Fibroblast of mammary gland (primary cell): ENCODE data around the gene CORO2B.
"Not testable (repeated sequence)": the region's sequence is repeated elsewhere in the genome, so short reads cannot be mapped to it uniquely, and the experiment has no call there.

Experiments
- DNase-seq: peaks from one replicate; pipeline ENCODE4 v3.0.0-alpha.2; 2010; ENCODE audit warnings: low read depth
- H3K4me3 ChIP-seq: 2 replicates; pipeline ENCODE4 v1.5.1; 2011; ENCODE audit warnings: low read depth, mild to moderate bottlenecking, low read length, moderate library complexity; ENCODE audit not compliant: control insufficient read depth
- TF ChIP-seq, protein P1 (sequence below): conservative IDR thresholded peaks from 2 replicates; pipeline ENCODE4 v1.5.1; 2011; ENCODE audit warnings: low read depth, low read length, inconsistent platforms; ENCODE audit not compliant: control insufficient read depth, insufficient read depth

Gene CORO2B

DNA sequence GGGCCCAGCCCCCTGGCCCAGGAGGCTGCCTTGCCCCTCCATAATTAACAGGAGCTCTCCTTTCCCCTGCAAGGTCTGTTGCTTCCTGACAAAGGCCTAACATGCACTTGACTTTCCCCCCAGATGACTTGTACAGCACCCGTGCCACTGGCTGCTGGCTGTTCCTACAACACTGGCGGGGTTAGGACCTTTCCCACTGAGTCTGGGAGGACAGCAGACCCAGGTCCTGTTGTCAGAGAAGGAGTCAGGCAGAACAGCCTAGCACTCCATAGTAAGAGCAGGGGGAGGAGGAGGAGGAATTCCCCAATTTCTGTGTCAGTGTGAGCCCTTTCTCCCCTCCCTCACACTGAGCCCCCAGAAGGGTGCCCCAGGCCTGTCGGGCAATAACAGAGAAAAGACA, 99.2 kb downstream of the CORO2B start:
- TF ChIP-seq, protein P1, sequence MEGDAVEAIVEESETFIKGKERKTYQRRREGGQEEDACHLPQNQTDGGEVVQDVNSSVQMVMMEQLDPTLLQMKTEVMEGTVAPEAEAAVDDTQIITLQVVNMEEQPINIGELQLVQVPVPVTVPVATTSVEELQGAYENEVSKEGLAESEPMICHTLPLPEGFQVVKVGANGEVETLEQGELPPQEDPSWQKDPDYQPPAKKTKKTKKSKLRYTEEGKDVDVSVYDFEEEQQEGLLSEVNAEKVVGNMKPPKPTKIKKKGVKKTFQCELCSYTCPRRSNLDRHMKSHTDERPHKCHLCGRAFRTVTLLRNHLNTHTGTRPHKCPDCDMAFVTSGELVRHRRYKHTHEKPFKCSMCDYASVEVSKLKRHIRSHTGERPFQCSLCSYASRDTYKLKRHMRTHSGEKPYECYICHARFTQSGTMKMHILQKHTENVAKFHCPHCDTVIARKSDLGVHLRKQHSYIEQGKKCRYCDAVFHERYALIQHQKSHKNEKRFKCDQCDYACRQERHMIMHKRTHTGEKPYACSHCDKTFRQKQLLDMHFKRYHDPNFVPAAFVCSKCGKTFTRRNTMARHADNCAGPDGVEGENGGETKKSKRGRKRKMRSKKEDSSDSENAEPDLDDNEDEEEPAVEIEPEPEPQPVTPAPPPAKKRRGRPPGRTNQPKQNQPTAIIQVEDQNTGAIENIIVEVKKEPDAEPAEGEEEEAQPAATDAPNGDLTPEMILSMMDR = no peak
- no peak for DNase-seq
- H3K4me3 ChIP-seq = no peak overlapping the region

DNA sequence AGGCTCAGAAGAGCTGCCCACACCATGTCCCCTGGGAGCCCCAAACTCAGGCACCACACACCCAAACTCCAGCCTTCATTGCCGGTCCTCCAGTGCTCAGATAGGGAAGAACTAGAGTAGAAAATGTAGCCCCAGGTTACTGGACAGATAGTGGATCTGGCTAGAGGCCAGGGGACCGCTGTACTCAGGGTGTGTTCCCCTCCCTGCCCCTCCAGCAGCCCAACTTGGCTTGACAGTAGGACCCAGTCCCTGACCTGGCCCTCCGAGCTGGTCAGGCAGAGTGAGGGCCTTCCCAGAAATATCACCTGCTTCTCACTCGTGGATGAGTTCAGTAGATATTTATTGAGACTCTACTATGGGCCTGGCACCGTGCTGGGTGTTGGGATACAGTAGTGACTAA, 100.0 kb downstream of the CORO2B start:
- TF ChIP-seq, protein P1 = no peak
- DNase-seq = no peak
- no peak overlapping the region for H3K4me3 ChIP-seq

DNA sequence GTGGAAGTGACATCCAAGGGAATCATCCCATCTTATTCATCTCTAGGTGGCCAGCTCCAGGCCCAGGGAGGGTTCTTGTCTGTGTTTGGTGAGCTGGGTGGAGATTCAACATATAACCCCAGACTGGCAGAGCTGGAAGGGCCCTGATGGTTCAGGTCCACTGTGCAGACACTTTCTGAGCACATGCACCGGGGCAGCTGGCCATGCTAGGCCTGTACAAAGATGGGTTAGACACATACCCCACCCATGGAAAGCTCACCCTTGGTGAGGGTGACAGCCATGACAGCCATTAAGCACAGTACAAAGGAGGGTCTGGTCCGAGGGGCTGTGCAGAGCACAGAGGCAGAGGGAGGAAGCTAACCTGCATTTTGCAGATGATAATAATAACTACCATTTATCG, 100.4 kb downstream of the CORO2B start:
- no peak for DNase-seq
- no peak overlapping the region for H3K4me3 ChIP-seq
- TF ChIP-seq, protein P1 = no peak

DNA sequence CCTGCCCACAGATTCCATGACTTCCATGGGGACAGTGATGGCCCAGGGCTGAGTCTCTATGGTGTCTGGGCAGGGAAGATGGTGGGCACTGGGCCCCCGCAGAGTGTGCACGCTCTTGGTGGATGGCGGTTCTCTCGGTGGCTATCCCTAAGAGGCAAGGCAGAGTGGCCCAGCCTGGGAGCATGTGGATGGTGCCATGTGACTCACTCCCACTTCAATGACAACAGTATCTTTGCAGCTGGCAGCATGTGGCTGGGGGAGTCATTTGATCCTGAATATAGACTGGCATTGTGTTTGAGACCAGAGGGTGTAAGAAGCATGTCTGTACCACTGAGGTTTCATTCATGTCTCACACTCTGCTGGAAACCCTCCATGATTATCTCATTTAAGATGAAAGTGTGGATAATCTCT, 101.2 kb downstream of the CORO2B start:
- no peak overlapping the region for H3K4me3 ChIP-seq
- DNase-seq = no peak
- TF ChIP-seq, protein P1 = no peak

DNA sequence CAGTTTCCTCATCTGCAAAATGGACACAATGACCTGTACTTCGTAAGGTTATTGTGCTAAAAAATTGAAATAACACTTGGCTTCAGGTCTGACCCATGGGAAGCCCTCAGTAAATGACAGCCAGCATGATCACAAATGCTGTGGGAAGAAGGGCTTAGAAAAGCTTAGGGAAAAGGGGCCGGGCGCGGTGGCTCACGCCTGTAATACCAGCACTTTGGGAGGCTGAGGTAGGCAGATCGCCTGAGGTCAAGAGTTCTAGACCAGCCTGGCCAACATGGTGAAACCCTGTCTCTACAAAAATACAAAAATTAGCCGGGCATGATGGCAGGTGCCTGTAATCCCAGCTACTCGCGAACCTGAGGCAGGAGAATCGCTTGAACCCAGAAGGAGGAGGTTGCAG, 102.0 kb downstream of the CORO2B start:
- not testable (repeated sequence) for DNase-seq, H3K4me3 ChIP-seq

DNA sequence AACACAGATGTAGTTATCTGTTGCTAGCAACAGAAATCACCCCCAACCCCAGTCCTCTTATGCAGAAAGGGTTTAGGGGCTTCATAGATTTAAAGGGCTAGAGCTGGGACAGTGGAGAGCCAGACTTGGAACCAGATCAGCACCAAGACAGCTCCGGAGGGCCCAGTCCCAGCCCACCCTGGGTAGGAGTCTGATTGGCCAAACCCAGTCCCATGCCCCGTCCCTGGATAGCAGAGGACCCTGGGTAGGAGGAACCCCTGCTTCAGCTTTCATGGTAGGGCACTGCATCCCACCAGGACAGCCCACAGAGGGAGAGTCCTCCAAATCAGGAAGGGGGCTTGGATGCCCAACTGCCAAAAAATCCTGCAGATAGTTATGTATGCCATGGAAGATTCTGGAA, 103.0 kb downstream of the CORO2B start:
- TF ChIP-seq, protein P1 = no peak
- DNase-seq = no peak
- H3K4me3 ChIP-seq = no peak overlapping the region

DNA sequence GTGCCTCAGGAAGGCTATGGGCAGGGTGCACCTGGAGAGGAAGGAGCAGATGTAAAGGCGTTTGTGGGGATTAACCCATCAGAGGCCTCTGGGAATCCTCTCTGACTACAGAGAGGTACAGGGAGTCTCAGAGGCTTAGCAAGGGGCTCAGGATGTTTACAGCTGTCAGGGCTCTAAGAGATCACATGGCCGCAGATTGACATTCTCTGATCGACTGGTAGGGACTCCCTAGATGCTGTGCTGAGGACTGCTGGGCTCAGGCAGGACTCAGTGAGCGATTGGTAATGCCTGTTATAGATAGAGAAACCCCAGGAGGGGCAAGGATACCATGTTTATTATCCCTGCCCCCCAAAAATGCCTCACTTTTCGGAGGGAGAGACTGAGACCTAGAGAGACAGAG, 103.5 kb downstream of the CORO2B start:
- no peak for DNase-seq
- TF ChIP-seq, protein P1 = no peak
- H3K4me3 ChIP-seq = no peak overlapping the region
